ENCODE data around the gene ANKRD44. TPM values are rescaled to one million over a fixed set of nuclear protein-coding genes. Genes with fewer than 3 reads are reported as not detected.
A peak's percentile ranks its signal among the peaks of the same experiment; 100 is the strongest.

ANKRD44 gene
- total and polyA plus RNA-seq, 4 experiments from 2014 or later = 51.5 to 248 (median 158) TPM

GRCh38 chr2:197200762-197201058, 109.9 kb downstream of the ANKRD44 start:
- Histone ChIP-seq H3K36me3 (ENCODE audit: insufficient read depth, low read length) (no peaks in the 10 kb centered on the region), H3K27me3 (ENCODE audit: insufficient read depth, low read length) (no peaks in the 10 kb centered on the region), H3K9me3 (ENCODE audit: control insufficient read depth in 1 of 2, low read length in 2 of 2) (no peaks in the 10 kb centered on the region), H3K4me3 (ENCODE audit: low read length in 2 of 2) (no peak overlapping the region), H3K27ac (ENCODE audit: low read depth, low read length) (peak overlapping the region; percentile 73), H3K4me1 (ENCODE audit: insufficient read depth, low read length) (peaks cover 90% of the 10 kb centered on the region)
- H3K4me1 Mint-ChIP-seq = peaks cover 76 to 94% (median 86%) of the 10 kb centered on the region in 4 donors
- peak overlapping the region; percentile 95 to 99 (median 97) for H3K27ac Mint-ChIP-seq
- intact Hi-C loops (cut with micrococcal nuclease) = no loop called here
- DNase-seq = no peak
- POLR2A ChIA-PET (ENCODE audit: partially characterized antibody) = interaction anchor here (0.8 to 30.5 kb wide), 4 partner anchors 32 to 315 kb away, joined by 3 to 1394 read pairs (median 580); partner anchors contain the start of genes ANKRD44 and MOB4
- H3K4me3 Mint-ChIP-seq = peak overlapping the region; percentile 63 to 99 (median 88)
- no peaks in the 10 kb centered on the region for H3K27me3 Mint-ChIP-seq
- H3K9me3 Mint-ChIP-seq = peaks cover 0 to 3% (median 0%) of the 10 kb centered on the region in 8 donors
- CTCF ChIA-PET (ENCODE audit: partially characterized antibody) = interaction anchor here (1.1 to 8.4 kb wide), 5 partner anchors 9 to 107 kb away, joined by 3 to 146 read pairs (median 4); partner anchors contain the start of gene ANKRD44
- peaks cover 26 to 30% of the 10 kb centered on the region in 2 donors for H3K36me3 Mint-ChIP-seq

- no peaks in the 10 kb centered on the region for H3K36me3 ChIP-seq (ENCODE audit: insufficient read depth, low read length)
- Mint-ChIP-seq H3K36me3 (peaks cover 26 to 29% of the 10 kb centered on the region in 2 donors), H3K27me3 (no peaks in the 10 kb centered on the region), H3K27ac (peak overlapping the region; percentile 95 to 99 (median 96)), H3K4me1 (peaks cover 76 to 94% (median 86%) of the 10 kb centered on the region in 4 donors), H3K4me3 (peak overlapping the region; percentile 62 to 99 (median 91)), H3K9me3 (peaks cover 0 to 3% (median 0%) of the 10 kb centered on the region in 8 donors)
- DNase-seq = no peak
- CTCF ChIA-PET (ENCODE audit: partially characterized antibody) = interaction anchor here (1.1 to 8.4 kb wide), 6 partner anchors 9 to 107 kb away, joined by 3 to 146 read pairs (median 4); partner anchors contain the start of gene ANKRD44
- H3K4me1 ChIP-seq (ENCODE audit: insufficient read depth, low read length) = peaks cover 90% of the 10 kb centered on the region
- peak overlapping the region; percentile 73 for H3K27ac ChIP-seq (ENCODE audit: low read depth, low read length)
- H3K27me3 ChIP-seq (ENCODE audit: insufficient read depth, low read length) = no peaks in the 10 kb centered on the region
- H3K9me3 ChIP-seq (ENCODE audit: control insufficient read depth in 1 of 2, low read length in 2 of 2) = no peaks in the 10 kb centered on the region
- POLR2A ChIA-PET (ENCODE audit: partially characterized antibody) = interaction anchor here (0.8 to 30.5 kb wide), 5 partner anchors 32 to 315 kb away, joined by 3 to 1394 read pairs (median 96); partner anchors contain the start of genes ANKRD44 and MOB4
- peak overlapping the region in 1 of 2 donors; percentile 23 for H3K4me3 ChIP-seq (ENCODE audit: low read length in 2 of 2)
- intact Hi-C loops (cut with micrococcal nuclease) = no loop called here
Observed at GRCh38 chr2:197200051-197200761, 110.4 kb downstream of the ANKRD44 start.

- H3K4me3 Mint-ChIP-seq = peak overlapping the region; percentile 84 to 99 (median 91)
- peak; percentile 93 to 97 (median 96) for DNase-seq
- no peaks in the 10 kb centered on the region for H3K36me3 ChIP-seq (ENCODE audit: insufficient read depth, low read length)
- ChIA-PET POLR2A (ENCODE audit: partially characterized antibody) (interaction anchor here (0.8 to 30.5 kb wide), 23 partner anchors 8 to 399 kb away, joined by 3 to 1394 read pairs (median 5); partner anchors contain the start of genes ANKRD44, GTF3C3 and HSPD1), CTCF (ENCODE audit: partially characterized antibody) (interaction anchor here (0.6 to 8.4 kb wide), 23 partner anchors 9 to 162 kb away, joined by 3 to 146 read pairs (median 5); partner anchors contain the start of gene ANKRD44)
- no peaks in the 10 kb centered on the region for H3K27me3 ChIP-seq (ENCODE audit: insufficient read depth, low read length)
- intact Hi-C loops (cut with micrococcal nuclease) = loop anchor here (1.0 to 10.0 kb wide), 8 partner anchors 8 to 1034 kb away; partner anchors contain the start of genes ANKRD44 and COQ10B
- H3K9me3 ChIP-seq (ENCODE audit: control insufficient read depth in 1 of 2, low read length in 2 of 2) = no peaks in the 10 kb centered on the region
- H3K27ac Mint-ChIP-seq = peak overlapping the region; percentile 95 to 99 (median 96)
- no peaks in the 10 kb centered on the region for H3K27me3 Mint-ChIP-seq
- peaks cover 0 to 3% (median 0%) of the 10 kb centered on the region in 8 donors for H3K9me3 Mint-ChIP-seq
- H3K4me1 ChIP-seq (ENCODE audit: insufficient read depth, low read length) = peaks cover 93% of the 10 kb centered on the region
- H3K4me3 ChIP-seq (ENCODE audit: low read length in 2 of 2) = no peak overlapping the region
- H3K27ac ChIP-seq (ENCODE audit: low read depth, low read length) = peak overlapping the region; percentile 73
- H3K4me1 Mint-ChIP-seq = peaks cover 74 to 96% (median 86%) of the 10 kb centered on the region in 4 donors
- H3K36me3 Mint-ChIP-seq = peaks cover 20 to 23% of the 10 kb centered on the region in 2 donors
Observed at GRCh38 chr2:197198890-197199289, 111.7 kb downstream of the ANKRD44 start.

GRCh38 chr2:197197895-197198311, 112.7 kb downstream of the ANKRD44 start:
- H3K27ac ChIP-seq (ENCODE audit: low read depth, low read length) = peak overlapping the region; percentile 73
- ChIA-PET CTCF (ENCODE audit: partially characterized antibody) (interaction anchor here (0.8 to 8.4 kb wide), 17 partner anchors 10 to 179 kb away, joined by 3 to 146 read pairs (median 5); partner anchors contain the start of gene ANKRD44), POLR2A (ENCODE audit: partially characterized antibody) (interaction anchor here (0.9 to 30.5 kb wide), 16 partner anchors 10 to 301 kb away, joined by 3 to 1394 read pairs (median 6); partner anchors contain the start of genes ANKRD44 and HSPD1)
- no peaks in the 10 kb centered on the region for H3K27me3 ChIP-seq (ENCODE audit: insufficient read depth, low read length)
- no peaks in the 10 kb centered on the region for H3K27me3 Mint-ChIP-seq
- peak overlapping the region; percentile 84 to 99 (median 91) for H3K4me3 Mint-ChIP-seq
- DNase-seq = peak in 3 of 5 donors; percentile 34 to 52 (median 48)
- peak overlapping the region; percentile 95 to 99 (median 97) for H3K27ac Mint-ChIP-seq
- H3K9me3 Mint-ChIP-seq = peaks cover 0 to 3% (median 0%) of the 10 kb centered on the region in 8 donors
- peaks cover 12 to 23% of the 10 kb centered on the region in 2 donors for H3K36me3 Mint-ChIP-seq
- H3K4me3 ChIP-seq (ENCODE audit: low read length in 2 of 2) = peak overlapping the region; percentile 38 to 46
- no peaks in the 10 kb centered on the region for H3K9me3 ChIP-seq (ENCODE audit: control insufficient read depth in 1 of 2, low read length in 2 of 2)
- intact Hi-C loops (cut with micrococcal nuclease) = loop anchor here (2.0 to 10.0 kb wide), 4 partner anchors 59 to 1033 kb away; partner anchors contain the start of gene COQ10B
- peaks cover 88% of the 10 kb centered on the region for H3K4me1 ChIP-seq (ENCODE audit: insufficient read depth, low read length)
- no peaks in the 10 kb centered on the region for H3K36me3 ChIP-seq (ENCODE audit: insufficient read depth, low read length)
- peaks cover 68 to 87% (median 79%) of the 10 kb centered on the region in 4 donors for H3K4me1 Mint-ChIP-seq

- peaks cover 70 to 88% (median 79%) of the 10 kb centered on the region in 4 donors for H3K4me1 Mint-ChIP-seq
- intact Hi-C loops (cut with micrococcal nuclease) = loop anchor here (5.0 to 10.0 kb wide), 2 partner anchors 256 to 1032 kb away; partner anchors contain the start of gene COQ10B
- peak in 2 of 5 donors; percentile 29 to 36 for DNase-seq
- POLR2A ChIA-PET (ENCODE audit: partially characterized antibody) = interaction anchor here (2.7 to 30.5 kb wide), 6 partner anchors 36 to 131 kb away, joined by 11 to 1394 read pairs (median 59); partner anchors contain the start of gene ANKRD44
- Histone ChIP-seq H3K36me3 (ENCODE audit: insufficient read depth, low read length) (no peaks in the 10 kb centered on the region), H3K9me3 (ENCODE audit: control insufficient read depth in 1 of 2, low read length in 2 of 2) (no peaks in the 10 kb centered on the region), H3K27me3 (ENCODE audit: insufficient read depth, low read length) (no peaks in the 10 kb centered on the region), H3K27ac (ENCODE audit: low read depth, low read length) (peak overlapping the region; percentile 73), H3K4me3 (ENCODE audit: low read length in 2 of 2) (peak overlapping the region; percentile 11 to 26), H3K4me1 (ENCODE audit: insufficient read depth, low read length) (peaks cover 88% of the 10 kb centered on the region)
- peak overlapping the region; percentile 84 to 99 (median 91) for H3K4me3 Mint-ChIP-seq
- no peaks in the 10 kb centered on the region for H3K27me3 Mint-ChIP-seq
- CTCF ChIA-PET (ENCODE audit: partially characterized antibody) = interaction anchor here (0.9 to 8.4 kb wide), 8 partner anchors 9 to 111 kb away, joined by 3 to 146 read pairs (median 14); partner anchors contain the start of gene ANKRD44
- H3K36me3 Mint-ChIP-seq = peaks cover 3 to 20% of the 10 kb centered on the region in 2 donors
- H3K27ac Mint-ChIP-seq = peak overlapping the region; percentile 95 to 99 (median 97)
- H3K9me3 Mint-ChIP-seq = peaks cover 0 to 3% (median 0%) of the 10 kb centered on the region in 8 donors
Observed at GRCh38 chr2:197196541-197197180, 113.9 kb downstream of the ANKRD44 start.

- H3K4me1 Mint-ChIP-seq = peaks cover 68 to 85% (median 76%) of the 10 kb centered on the region in 4 donors
- intact Hi-C loops (cut with micrococcal nuclease) = loop anchor here (5.0 to 10.0 kb wide), 2 partner anchors 257 to 1031 kb away; partner anchors contain the start of gene COQ10B
- Histone ChIP-seq H3K4me1 (ENCODE audit: insufficient read depth, low read length) (peaks cover 88% of the 10 kb centered on the region), H3K9me3 (ENCODE audit: control insufficient read depth in 1 of 2, low read length in 2 of 2) (no peaks in the 10 kb centered on the region), H3K27ac (ENCODE audit: low read depth, low read length) (peak overlapping the region; percentile 73), H3K4me3 (ENCODE audit: low read length in 2 of 2) (peak overlapping the region in 1 of 2 donors; percentile 11), H3K36me3 (ENCODE audit: insufficient read depth, low read length) (no peaks in the 10 kb centered on the region), H3K27me3 (ENCODE audit: insufficient read depth, low read length) (no peaks in the 10 kb centered on the region)
- POLR2A ChIA-PET (ENCODE audit: partially characterized antibody) = interaction anchor here (1.2 to 30.5 kb wide), 5 partner anchors 37 to 132 kb away, joined by 3 to 1394 read pairs (median 96); partner anchors contain the start of gene ANKRD44
- H3K9me3 Mint-ChIP-seq = peaks cover 0 to 3% (median 0%) of the 10 kb centered on the region in 8 donors
- H3K27ac Mint-ChIP-seq = peak overlapping the region; percentile 95 to 99 (median 97)
- peaks cover 0 to 20% of the 10 kb centered on the region in 2 donors for H3K36me3 Mint-ChIP-seq
- peak overlapping the region in 7 of 8 donors; percentile 84 to 99 (median 92) for H3K4me3 Mint-ChIP-seq
- CTCF ChIA-PET (ENCODE audit: partially characterized antibody) = interaction anchor here (1.2 to 8.4 kb wide), 6 partner anchors 10 to 112 kb away, joined by 3 to 146 read pairs (median 8); partner anchors contain the start of gene ANKRD44
- H3K27me3 Mint-ChIP-seq = no peaks in the 10 kb centered on the region
- no peak for DNase-seq
Observed at GRCh38 chr2:197195518-197195917, 115.1 kb downstream of the ANKRD44 start.

All from CD4-positive, alpha-beta memory T cell (primary cell).